ENCODE results near the gene MEGF10.
"Not testable (repeated sequence)": the region's sequence is repeated elsewhere in the genome, so short reads cannot be mapped to it uniquely, and the experiment has no call there.

Gene MEGF10

GRCh38 chr5:127298656-127299055, 8.1 kb downstream of the MEGF10 start:
- no peak for DNase-seq

GRCh38 chr5:127299678-127300077, 9.1 kb downstream of the MEGF10 start:
- DNase-seq: no peak

- DNase-seq: no peak
These were observed 11.9 kb downstream of the MEGF10 start for GRCh38 chr5:127302509-127302908.

- DNase-seq: no peak
These were observed 12.8 kb downstream of the MEGF10 start for GRCh38 chr5:127303404-127303803.

GRCh38 chr5:127305493-127305892, 14.9 kb downstream of the MEGF10 start:
- DNase-seq: no peak

GRCh38 chr5:127306036-127306435, 15.4 kb downstream of the MEGF10 start:
- no peak for DNase-seq

GRCh38 chr5:127306647-127307046, 16.1 kb downstream of the MEGF10 start:
- no peak for DNase-seq

GRCh38 chr5:127307868-127308267, 17.3 kb downstream of the MEGF10 start:
- DNase-seq: no peak

GRCh38 chr5:127308325-127308724, 17.7 kb downstream of the MEGF10 start:
- DNase-seq: not testable (repeated sequence)

GRCh38 chr5:127308945-127309344, 18.3 kb downstream of the MEGF10 start:
- DNase-seq: no peak

GRCh38 chr5:127311349-127311748, 20.8 kb downstream of the MEGF10 start:
- DNase-seq: no peak

GRCh38 chr5:127311781-127312525, 21.4 kb downstream of the MEGF10 start:
- no peak for DNase-seq

GRCh38 chr5:127313379-127313778, 22.8 kb downstream of the MEGF10 start:
- no peak for DNase-seq

- peak; percentile 52 to 58 for DNase-seq
These were observed 23.4 kb downstream of the MEGF10 start for GRCh38 chr5:127313847-127314473.

- no peak for DNase-seq
These were observed 25.4 kb downstream of the MEGF10 start for GRCh38 chr5:127316011-127316410.

GRCh38 chr5:127317385-127317784, 26.8 kb downstream of the MEGF10 start:
- DNase-seq: not testable (repeated sequence)

- DNase-seq: no peak
These were observed 29.7 kb downstream of the MEGF10 start for GRCh38 chr5:127320032-127320965.

- DNase-seq: no peak
These were observed 30.9 kb downstream of the MEGF10 start for GRCh38 chr5:127321465-127321864.

- no peak for DNase-seq
These were observed 31.8 kb downstream of the MEGF10 start for GRCh38 chr5:127322403-127322802.

GRCh38 chr5:127324756-127325155, 34.2 kb downstream of the MEGF10 start:
- no peak for DNase-seq

- no peak for DNase-seq
These were observed 35.8 kb downstream of the MEGF10 start for GRCh38 chr5:127326431-127326830.

- no peak for DNase-seq
These were observed 36.6 kb downstream of the MEGF10 start for GRCh38 chr5:127326976-127327755.

GRCh38 chr5:127330116-127330515, 39.5 kb downstream of the MEGF10 start:
- no peak for DNase-seq
